Anterior cingulate cortex (tissue), 58 donors: Measurements from ENCODE around the gene CENPX.
A peak's percentile ranks its signal among the peaks of the same experiment; 100 is the strongest.

Source experiments
- DNase-seq, 58 donors: peaks; one replicate each; lab custom pipeline; 2025; lab: John Stamatoyannopoulos, UW

Gene CENPX

DNA sequence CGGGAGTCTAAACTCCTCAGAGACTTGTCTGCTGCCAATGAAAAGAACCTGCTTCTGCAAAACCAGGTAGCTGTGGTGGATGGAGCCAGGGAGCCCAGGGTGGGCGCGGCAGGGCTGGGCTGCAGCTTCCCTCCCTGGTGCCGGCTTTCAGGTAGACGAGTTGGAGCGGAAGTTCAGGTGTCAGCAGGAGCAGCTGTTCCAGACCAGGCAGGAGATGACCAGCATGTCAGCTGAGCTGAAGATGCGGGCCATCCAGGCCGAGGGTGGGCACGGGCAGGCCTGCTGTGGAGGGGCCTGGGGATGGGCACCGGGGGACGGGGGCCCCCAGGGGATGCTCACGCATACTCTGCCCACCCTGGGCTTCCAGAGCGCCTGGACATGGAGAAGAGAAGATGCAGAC lies 5.6 kb upstream of the CENPX start:
- DNase-seq: no peak

DNA sequence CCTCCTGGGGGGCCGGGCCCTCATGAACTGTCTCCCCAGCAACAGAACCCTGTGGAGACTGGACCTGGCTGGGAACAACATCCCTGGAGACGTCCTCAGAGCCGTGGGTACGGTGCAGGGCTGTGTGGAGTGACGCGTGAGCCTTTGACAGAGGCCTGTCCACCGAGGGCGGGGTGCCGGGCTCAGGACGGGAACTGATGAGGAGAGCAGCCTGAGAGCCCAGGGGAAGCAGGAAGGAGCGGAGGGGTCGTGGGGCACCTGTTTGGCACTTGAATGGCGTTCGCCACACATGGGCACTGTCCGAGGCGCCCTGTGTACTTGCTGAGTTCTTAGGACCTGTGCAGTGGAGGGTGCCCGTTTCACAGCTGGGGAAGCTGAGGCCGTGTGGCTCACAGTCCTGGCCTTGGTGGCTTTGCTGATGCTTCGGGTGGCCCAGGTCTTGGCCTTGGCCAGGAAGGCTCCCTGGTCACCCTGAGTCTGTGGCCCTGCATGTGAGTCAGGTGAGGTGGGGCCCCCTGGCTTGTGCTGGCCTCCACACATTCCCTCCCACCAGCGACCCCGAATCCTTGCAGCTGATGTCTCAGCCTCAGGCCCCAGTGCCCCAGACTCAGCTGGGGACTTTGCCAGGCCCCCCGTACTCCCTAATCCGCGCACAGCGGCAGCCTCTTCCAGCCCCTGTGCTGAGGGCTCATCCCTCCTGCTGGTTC lies 2.9 kb upstream of the CENPX start:
- no peak for DNase-seq

DNA sequence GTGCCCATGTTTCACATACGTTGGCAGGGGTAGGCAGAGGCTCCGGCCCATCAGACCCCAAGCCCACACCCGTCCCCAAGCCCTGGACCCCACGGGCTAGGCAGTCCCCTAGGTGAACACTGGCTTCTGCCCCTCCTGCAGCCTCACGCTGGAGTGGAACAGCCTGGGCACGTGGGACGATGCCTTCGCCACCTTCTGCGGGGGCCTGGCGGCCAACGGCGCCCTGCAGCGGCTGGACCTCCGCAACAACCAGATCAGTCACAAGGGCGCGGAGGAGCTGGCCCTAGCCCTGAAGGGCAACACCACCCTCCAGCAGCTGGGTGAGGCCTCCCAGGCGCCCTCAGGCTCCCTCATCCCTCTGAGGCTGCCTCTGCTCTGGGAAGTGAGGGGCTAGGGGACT lies 2.2 kb upstream of the CENPX start:
- DNase-seq: no peak

DNA sequence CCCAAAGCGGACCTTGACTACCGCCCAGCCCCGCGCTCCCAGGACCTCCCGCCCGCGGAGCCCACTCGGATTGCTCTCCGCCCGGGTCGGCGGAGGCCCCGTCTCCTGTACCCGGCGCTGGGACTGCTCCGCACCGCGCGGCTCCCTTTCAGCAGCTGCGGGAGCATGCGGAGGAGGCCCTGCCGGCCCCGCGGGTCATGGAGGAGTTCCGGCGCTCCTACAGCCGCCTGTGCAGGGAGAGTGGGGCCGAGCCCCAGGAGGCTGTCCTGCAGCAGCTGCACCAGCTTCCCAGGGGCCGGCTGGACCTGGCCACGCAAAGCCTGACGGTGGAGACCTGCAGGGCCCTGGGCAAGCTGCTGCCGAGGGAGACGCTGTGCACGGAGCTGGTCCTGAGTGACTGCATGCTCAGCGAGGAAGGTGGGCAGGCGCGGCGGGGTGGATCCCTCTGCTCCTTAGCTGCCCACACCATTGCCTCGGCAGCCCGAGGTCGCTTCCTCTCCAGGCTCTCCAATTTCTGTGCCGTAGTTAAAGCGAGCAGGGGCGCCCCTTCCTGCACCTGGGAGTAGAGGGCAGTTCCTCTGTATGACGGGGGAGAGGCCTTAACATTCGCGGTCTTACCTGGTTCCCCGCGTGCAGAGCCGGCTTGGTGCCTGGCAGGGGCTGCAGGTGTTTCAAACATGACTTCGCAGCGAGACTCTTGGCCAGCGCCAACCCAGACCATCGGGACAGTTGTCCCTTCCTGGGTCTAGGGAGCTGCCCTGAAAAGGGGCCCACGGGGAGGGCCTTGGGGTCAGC lies 966 bp upstream of the CENPX start:
- DNase-seq: no peak

DNA sequence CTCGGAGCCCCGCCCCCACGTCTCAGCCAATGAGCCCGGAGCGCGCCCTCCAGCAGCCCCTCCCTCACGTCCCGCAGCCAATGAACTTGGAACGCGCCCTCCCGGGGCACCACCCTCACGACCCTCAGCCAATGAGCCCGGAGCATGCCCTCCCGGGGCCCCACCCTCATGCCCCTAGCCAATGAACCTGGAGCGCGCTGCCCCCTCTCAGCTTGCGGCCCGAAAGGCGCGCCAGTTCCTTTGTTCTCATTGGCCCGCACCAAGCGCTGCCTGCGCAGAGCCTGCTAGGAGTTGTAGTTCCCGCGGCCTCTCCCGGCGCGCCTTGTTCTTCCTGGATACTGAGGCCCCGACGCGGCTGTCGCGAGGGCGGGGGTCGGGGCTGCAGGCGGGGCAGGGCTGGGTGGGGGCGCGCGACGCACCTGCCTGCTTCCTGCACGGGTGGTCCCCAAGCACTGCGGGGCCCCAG lies 336 bp upstream of the CENPX start, which contains the start of gene LRRC45:
Gene LRRC45, plus strand, starts transcription at position 325 of the 466 bp plus-strand sequence. CDS start 339 bp downstream, outside the sequence.
- DNase-seq: peak; percentile 95 to 100 (median 100)

DNA sequence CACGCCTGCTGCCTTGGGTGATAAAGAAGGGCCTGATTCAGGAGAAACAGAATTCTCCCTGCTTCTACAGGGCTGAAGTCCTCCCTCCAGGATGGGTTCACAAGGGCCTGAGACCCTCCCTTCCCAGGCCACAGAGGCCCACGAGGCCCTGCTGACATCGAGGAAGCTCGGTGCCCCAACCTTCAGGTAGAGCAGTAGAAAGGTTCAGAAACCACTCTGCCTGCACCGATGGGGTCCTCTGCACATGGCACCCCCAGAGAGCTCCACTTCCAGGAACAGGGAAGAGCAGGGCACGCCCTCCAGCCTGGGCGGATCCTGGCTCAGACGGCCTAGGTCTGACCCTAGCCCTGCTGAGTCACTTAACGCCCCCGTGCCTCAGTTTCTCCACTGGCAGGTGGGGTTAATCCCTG lies 773 bp downstream of the CENPX start:
- DNase-seq: no peak

- peak in 52 of 58 donors; percentile 6 to 82 (median 60) for DNase-seq
Measured at GRCh38 chr17:82021107-82021899, 1.4 kb downstream of the CENPX start.

- peak in 2 of 58 donors; percentile 32 to 48 for DNase-seq
Measured at GRCh38 chr17:82020572-82021106, 2.0 kb downstream of the CENPX start.

- peak in 9 of 58 donors; percentile 14 to 60 (median 21) for DNase-seq
Measured at GRCh38 chr17:82019690-82020571, 2.7 kb downstream of the CENPX start.

- DNase-seq: no peak
Measured at GRCh38 chr17:82018989-82019689, 3.5 kb downstream of the CENPX start.

DNA sequence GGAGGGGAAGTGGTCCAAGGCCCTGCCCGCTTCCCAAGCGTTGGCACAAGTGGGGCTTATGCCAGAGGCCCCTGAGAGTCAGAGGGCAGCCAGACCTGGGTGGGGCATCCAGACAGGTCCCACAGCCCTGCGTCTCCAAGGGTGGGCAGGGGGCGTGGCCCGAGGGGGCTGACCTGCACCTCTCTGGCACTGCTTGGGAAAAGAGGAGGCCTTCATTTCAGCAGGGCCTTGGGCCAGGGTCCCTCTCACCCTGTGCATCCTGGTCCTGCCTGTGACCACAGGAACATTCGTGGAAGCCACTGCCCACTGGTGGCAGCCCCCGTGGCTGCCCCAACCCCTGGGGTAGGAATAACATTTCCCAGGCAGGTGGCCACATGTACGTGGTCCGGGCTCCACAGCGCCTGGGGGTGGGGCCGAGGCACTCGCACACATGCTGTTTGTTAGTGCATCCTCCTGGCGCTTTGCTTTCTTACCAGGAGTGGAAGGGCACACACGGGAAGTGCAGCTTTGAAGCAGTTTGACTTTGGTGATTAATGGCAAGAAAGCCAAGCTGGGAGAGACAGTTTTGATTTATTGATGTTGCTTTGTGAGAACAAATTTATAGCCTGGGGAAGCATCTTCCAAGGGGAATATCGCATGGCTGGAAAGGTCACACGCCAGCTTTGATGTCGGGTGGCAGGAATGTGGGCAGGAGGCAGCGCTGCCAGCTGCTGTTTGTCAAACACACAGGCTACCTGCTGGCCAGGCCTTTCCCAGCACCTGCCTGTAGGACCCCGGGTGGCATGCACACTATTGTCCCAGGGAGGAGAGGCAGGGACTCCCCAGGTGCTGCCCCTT lies 4.3 kb downstream of the CENPX start:
- no peak for DNase-seq

DNA sequence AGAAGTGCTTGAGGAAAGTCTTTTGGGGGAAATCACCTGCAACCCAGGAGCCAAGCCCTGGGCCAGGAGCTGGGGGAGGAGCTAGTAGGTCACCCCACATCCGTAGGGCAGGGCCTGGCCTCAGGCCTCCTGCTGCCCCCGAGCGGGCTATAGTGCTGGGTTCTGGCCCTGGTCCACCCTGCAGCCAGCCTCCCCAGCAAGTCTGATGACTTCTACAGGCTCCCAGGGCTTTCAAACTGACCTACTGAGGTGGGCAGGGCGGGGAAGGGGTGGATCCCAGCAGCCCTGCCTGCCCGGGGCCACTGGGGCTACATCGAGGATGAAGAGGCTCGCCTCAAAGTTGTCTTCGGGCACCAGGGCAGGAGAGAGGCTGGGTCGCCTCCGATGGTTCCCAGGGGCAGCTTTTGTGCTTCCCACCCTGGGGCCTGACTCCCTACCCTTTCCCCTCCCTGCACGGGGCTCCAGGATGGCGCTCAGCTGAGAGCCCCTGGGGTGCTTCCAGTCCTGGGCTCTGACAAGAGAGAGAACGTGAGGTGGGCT lies 5.0 kb downstream of the CENPX start:
- DNase-seq: no peak

DNA sequence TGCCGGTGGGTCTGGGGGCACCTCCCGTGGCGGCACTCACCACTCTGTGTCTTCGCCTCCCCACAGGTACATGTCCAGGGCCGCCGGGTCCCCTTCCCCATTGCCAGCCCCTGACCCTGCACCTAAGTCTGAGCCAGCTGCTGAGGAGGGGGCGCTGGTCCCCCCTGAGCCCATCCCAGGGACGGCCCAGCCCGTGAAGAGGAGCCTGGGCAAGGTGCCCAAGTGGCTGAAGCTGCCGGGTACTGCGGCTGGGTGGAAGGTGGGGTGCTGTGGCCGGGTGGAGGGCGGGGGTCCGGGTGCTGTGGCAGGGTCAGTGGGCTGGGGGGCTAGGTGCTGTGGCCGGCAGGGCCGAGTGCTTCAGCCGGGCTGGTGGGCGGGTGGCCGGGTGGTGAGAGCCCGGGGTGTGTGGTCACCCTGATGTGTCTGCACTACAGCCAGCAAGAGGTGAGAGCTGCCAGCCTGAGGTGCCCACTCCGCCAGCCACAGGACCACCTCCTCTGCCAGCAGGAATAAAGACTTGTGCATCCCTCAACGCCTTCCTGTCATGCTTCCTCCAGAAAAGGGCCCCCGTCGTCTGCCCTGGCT lies 5.7 kb downstream of the CENPX start:
- DNase-seq: no peak

DNA sequence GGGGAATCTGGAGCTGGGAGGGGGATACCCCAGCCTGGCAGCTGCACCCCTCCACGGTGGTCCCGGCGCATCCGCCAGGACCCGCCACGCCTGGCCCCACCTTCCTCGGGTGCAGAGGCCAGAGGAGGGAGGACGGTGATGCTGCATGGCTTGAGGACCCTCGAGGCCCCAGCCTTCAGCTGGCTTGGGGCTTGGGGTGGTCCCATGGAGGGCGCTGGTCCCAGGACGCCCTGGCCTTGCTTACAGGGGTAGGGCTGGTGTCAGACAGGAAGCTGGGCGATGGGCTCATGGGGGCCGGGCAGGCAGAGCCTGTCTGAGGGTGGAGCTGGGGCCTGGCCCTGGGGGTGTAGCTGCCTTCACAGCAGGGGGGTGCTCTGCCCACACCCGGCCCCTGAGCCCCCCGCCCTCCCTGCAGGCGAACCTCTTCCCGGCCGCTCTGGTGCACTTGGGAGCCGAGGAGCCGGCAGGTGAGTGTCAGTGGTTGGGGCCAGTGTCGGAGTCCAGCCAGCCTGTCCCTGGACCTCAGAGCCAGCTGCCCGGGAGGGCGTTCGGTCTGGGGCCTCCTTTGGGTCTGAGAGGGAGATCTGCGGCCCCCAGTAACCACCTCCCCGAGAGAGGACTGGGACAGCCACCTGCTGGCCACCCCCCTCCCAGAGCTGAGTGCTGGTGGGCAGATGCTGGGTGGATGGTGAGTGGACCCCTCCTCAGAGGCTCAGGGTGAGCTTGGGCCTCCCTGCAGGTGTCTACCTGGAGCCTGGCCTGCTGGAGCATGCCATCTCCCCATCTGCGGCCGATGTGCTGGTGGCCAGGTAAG lies 6.4 kb downstream of the CENPX start:
- no peak for DNase-seq

- DNase-seq: no peak
Measured at GRCh38 chr17:82015311-82015971, 7.2 kb downstream of the CENPX start.

DNA sequence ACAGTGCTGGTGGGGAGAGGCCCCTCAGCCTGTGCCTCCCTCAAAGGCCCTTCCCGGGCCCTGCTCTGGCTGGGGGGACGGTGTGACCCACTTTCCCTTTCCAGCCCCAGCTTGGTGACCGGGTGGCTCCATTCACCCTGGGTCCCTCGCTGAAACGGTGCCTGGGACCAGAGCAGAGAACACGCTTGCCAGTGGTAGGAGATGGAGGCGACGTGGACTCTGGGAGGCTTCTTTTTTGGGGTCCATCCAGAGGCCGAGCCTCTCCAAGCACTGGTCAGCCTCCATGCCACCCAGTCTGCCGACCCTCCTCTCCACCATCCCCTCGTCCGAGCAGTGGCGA lies 7.7 kb downstream of the CENPX start:
- DNase-seq: no peak
